ENCODE results near the gene FOXP1.

FOXP1 gene

GRCh38 chr3:71582036-71582611 is 1.4 kb downstream of the FOXP1 start:
- H3K27me3 ChIP-seq (ENCODE audit: insufficient read depth, low read depth, severe bottlenecking), result peaks cover 32% of the 10 kb centered on the region
- H3K36me3 ChIP-seq, result no peaks in the 10 kb centered on the region
- no peak for TF ChIP-seq CTCF (IDR thresholded peaks at IDR 0.05; ENCODE audit: low read depth, low read length)
- peak overlapping the region; percentile 73 for H3K4me3 ChIP-seq (ENCODE audit: low read depth, low read length)
- no peaks in the 10 kb centered on the region for H3K9me3 ChIP-seq (ENCODE audit: severe bottlenecking)
- no peak overlapping the region for H3K27ac ChIP-seq
- peak; percentile 29 for DNase-seq

GRCh38 chr3:71581457-71582035 is 2.0 kb downstream of the FOXP1 start:
- peak overlapping the region; percentile 73 for H3K4me3 ChIP-seq (ENCODE audit: low read depth, low read length)
- peaks cover 32% of the 10 kb centered on the region for H3K27me3 ChIP-seq (ENCODE audit: insufficient read depth, low read depth, severe bottlenecking)
- H3K36me3 ChIP-seq, result no peaks in the 10 kb centered on the region
- DNase-seq, result peak; percentile 11
- no peak overlapping the region for H3K27ac ChIP-seq
- H3K9me3 ChIP-seq (ENCODE audit: severe bottlenecking), result no peaks in the 10 kb centered on the region
- TF ChIP-seq CTCF (IDR thresholded peaks at IDR 0.05; ENCODE audit: low read depth, low read length), result no peak

- Histone ChIP-seq H3K4me3 (ENCODE audit: low read depth, low read length) (peak overlapping the region; percentile 73), H3K27me3 (ENCODE audit: insufficient read depth, low read depth, severe bottlenecking) (peaks cover 32% of the 10 kb centered on the region), H3K27ac (no peak overlapping the region), H3K36me3 (no peaks in the 10 kb centered on the region), H3K9me3 (ENCODE audit: severe bottlenecking) (no peaks in the 10 kb centered on the region)
- TF ChIP-seq CTCF (IDR thresholded peaks at IDR 0.05; ENCODE audit: low read depth, low read length), result no peak
- no peak for DNase-seq
Observed at GRCh38 chr3:71580636-71581456, 2.7 kb downstream of the FOXP1 start.

GRCh38 chr3:71579935-71580406 is 3.6 kb downstream of the FOXP1 start:
- Histone ChIP-seq H3K9me3 (ENCODE audit: severe bottlenecking) (no peaks in the 10 kb centered on the region), H3K4me3 (ENCODE audit: low read depth, low read length) (no peak overlapping the region), H3K27ac (no peak overlapping the region), H3K36me3 (no peaks in the 10 kb centered on the region), H3K27me3 (ENCODE audit: insufficient read depth, low read depth, severe bottlenecking) (peaks cover 32% of the 10 kb centered on the region)
- no peak for TF ChIP-seq CTCF (IDR thresholded peaks at IDR 0.05; ENCODE audit: low read depth, low read length)
- no peak for DNase-seq

GRCh38 chr3:71579326-71579934 is 4.1 kb downstream of the FOXP1 start:
- Histone ChIP-seq H3K36me3 (no peaks in the 10 kb centered on the region), H3K4me3 (ENCODE audit: low read depth, low read length) (no peak overlapping the region), H3K27me3 (ENCODE audit: insufficient read depth, low read depth, severe bottlenecking) (peaks cover 29% of the 10 kb centered on the region), H3K27ac (no peak overlapping the region), H3K9me3 (ENCODE audit: severe bottlenecking) (no peaks in the 10 kb centered on the region)
- DNase-seq, result no peak
- no peak for TF ChIP-seq CTCF (IDR thresholded peaks at IDR 0.05; ENCODE audit: low read depth, low read length)

Data from WERI-Rb-1 (cell line).